Activated CD8-positive, alpha-beta memory T cell treated with anti-CD3 and anti-CD28 coated beads for 1 hour (primary cell): ENCODE data around the gene CEP20.
"Not testable (repeated sequence)": the region's sequence is repeated elsewhere in the genome, so short reads cannot be mapped to it uniquely, and the experiment has no call there.

Source experiments
- DNase-seq, 2 donors: peaks; one replicate each; pipeline ENCODE4 v3.0.0-alpha.2; 2020; ENCODE audit warnings: low read depth in 1 of 2; ENCODE audit errors: extremely low read depth in 1 of 2

Gene CEP20

GRCh38 chr16:15888072-15888976, at the start of gene CEP20:
TSS of gene CEP20 (minus strand) at chr16:15888603. CDS start at chr16:15888585, 18 bp downstream.
- DNase-seq: peak; percentile 99 to 100

DNA sequence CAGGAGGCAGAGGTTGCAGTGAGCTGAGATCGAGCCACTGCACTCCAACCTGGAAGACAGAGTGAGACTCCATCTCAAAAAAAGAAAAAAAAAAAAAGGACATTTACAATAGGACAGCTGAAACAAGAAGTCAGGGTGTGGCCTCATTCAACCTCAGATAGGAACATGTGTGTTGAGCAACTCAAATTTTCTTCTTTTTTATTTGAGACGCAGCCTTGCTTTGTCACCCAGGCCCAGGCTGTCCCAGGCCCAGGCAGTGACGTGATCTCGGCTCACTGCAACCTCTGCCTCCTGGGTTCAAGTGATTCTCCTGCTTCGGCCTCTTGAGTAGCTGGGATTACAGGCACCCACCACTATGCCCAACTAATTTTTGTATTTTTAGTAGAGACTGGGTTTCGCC, 48.4 kb upstream of the CEP20 start:
- DNase-seq: not testable (repeated sequence)

GRCh38 chr16:15934991-15935390, 46.6 kb upstream of the CEP20 start:
- no peak for DNase-seq

GRCh38 chr16:15933781-15934180, 45.4 kb upstream of the CEP20 start:
- DNase-seq: no peak

GRCh38 chr16:15932939-15933338, 44.5 kb upstream of the CEP20 start:
- no peak for DNase-seq

GRCh38 chr16:15928261-15929104, 40.1 kb upstream of the CEP20 start:
- no peak for DNase-seq

- DNase-seq: no peak
These were observed 37.2 kb upstream of the CEP20 start for GRCh38 chr16:15925631-15926030.

DNA sequence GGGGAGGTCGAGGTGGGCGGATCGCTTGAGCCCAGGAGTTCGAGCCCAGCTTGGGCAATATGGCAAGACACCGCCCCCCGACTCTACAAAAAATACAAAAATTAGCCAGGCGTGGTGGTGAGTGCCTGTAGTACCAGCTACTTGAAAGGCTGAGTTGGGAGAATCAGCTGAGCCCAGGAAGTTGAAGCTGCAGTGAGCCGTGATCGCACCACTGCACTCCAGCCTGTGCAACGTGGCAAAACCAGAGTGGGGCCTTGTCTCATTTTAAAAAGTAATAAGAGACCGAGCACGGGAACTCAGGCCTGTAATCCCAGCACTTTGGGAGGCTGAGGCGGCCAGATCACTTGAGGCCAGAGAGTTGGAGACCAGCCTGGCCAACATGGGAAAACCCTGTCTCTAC, 36.6 kb upstream of the CEP20 start:
- no peak for DNase-seq

DNA sequence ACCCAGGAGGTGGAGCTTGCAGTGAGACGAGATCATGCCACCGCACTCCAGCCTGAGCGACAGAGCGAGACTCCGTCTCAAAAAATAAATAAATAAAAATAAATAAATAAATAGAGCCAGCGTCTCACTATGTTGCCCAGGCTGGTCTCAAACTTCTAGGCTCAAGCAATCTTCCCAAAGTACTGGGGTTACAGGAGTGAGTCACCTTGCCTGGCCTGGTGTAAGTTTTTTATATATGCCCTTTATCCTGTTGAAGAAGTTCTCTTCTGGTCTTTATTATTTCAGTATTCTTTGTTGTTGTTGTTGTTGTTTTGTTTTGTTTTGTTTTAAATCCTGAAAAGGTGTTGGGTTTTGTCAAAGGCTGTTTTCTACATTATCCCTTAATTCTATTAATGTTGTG, 30.9 kb upstream of the CEP20 start:
- no peak for DNase-seq

DNA sequence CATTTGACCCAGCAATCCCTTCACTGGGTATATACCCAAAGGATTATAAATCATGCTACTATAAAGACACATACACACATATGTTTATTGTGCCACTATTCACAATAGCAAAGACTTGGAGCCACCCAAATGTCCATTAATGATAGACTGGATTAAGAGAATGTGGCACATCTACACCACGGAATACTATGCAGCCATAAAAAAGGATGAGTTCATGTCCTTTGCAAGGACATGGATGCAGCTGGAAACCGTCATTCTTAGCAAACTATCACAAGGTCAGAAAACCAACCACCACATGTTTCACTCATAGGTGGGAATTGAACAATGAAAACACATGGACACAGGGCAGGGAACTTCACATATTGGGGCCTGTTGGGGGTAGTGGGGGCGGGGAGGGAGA, 29.9 kb upstream of the CEP20 start:
- DNase-seq: not testable (repeated sequence)

- no peak for DNase-seq
These were observed 27.9 kb upstream of the CEP20 start for GRCh38 chr16:15916323-15916722.

DNA sequence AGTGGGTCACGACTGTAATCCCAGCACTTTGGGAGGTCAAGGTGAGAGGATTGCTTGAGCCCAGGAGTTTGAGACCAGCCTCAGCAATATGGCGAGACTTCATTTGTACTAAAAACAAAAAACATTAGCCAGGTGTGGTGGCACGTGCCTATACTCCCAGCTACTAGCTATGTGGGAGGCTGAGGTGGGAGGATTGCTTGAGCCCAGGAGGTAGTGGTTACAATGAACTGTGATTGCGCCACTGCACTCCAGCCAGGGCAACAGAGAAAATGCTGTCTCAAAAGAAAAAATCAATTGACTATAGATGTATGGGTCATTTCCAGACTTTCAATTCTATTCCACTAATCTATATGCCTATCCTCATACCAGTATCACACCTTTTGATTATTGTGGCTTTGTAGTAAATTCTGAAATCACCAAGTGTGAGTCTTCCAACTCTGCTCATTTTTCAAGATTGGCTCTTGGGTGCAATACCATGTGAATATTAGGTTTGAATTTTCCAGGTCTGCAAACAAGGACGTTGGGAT, 27.2 kb upstream of the CEP20 start:
- DNase-seq: no peak

- DNase-seq: no peak
These were observed 24.8 kb upstream of the CEP20 start for GRCh38 chr16:15913046-15913698.

DNA sequence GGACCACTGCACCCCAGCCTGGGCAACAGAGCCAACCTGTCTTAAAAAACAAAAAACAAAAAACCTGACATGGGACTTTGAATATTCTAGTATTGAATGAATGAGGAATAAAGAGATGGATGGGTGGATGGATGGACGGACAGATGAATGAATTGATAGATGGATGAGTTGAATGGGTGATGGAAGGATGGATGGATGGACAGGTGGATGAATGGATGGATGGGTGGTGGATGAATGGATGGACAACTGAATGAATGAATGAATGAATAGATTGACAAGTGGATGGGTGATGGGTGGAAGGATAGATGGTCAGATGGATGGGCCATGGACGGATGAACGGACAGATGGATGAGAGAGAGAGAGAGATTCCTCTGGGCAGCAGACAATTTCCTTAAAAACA, 22.8 kb upstream of the CEP20 start:
- DNase-seq: no peak

DNA sequence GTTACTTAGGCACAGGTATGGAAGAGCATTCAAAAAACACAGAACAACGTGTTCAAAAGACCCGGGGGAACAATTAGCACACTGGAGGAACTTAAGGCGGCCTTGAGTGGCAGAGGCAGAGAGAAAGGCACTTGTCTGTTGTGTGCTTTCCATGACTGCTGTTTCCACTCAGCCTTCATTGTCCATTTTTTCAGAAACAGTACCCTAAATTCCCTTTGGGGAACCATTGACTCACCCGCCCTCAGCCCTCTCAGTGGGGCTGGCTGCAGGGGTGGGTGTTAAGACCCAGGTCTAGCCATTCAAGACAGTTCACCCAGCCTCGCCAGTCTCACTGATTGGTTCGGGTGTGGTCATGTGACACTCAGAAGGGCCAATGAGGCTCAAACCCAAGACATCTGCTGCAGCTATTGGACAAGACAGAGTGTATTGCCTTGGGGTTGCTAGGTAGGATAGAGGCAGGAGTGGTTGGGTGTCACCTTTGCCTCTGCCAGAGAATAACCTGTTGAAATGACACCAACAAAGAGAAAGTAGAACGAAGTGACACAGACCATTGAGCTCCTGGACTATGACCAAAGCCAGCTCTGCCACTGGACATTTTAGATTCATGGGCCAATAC, 19.6 kb upstream of the CEP20 start:
- no peak for DNase-seq

- no peak for DNase-seq
These were observed 18.0 kb upstream of the CEP20 start for GRCh38 chr16:15906439-15906838.

- DNase-seq: no peak
These were observed 15.6 kb upstream of the CEP20 start for GRCh38 chr16:15903960-15904359.

GRCh38 chr16:15900901-15901500, 12.6 kb upstream of the CEP20 start:
- no peak for DNase-seq

DNA sequence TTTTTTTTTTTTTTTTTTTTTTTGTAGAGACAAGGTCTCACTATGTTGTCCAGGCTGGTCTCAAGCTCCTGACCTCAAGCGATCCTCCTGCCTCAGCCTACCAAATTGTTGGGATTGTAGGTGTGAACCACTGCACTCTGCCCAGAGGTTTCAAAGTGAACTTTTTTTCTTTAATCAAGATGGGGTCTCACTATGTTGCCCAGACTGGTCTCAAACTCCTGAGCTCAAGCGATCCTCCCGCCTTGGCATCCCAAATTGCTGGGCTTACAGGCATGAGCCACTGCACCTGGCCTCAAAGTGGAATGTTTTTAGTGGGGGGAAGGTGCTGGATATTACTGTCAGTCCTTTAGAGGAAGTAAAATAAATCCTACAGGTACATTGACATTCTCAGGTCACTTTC, 12.0 kb upstream of the CEP20 start:
- no peak for DNase-seq

DNA sequence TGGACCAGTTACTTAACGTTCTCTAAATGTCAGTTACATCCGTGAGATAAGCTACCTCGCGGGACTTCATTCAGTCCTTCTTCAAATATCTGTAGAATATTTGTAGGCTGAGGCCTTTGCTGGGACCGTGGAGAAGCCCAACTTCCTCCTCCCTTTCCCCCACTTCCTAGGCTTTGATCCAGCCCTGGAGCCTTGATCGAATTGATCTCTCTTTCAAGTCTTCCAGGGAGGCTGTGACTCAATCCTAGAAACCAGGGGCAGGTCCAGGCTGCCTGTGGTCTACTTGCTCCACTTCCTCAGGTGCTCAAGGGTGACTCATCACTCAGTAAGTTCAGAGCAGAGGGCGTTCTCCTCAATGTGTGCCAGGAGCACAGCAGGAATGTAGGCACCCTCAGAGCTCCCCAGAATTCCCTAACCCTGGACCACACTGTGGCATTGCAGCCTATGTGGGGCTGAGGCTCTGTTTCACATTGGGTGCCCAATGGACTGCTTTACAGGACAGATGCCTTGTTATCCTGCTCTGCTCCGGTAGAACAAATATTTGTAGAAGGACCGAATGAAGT, 11.2 kb upstream of the CEP20 start:
- DNase-seq: no peak
